ENCODE data around the gene IL17F. TPM values are rescaled to one million over a fixed set of nuclear protein-coding genes. Genes with fewer than 3 reads are reported as not detected.

The IL17F gene
- total RNA-seq, 4 donors from 2014 or later = not detected

GRCh38 chr6:52233005-52233404 is 11.3 kb downstream of the IL17F start:
- TF ChIP-seq POLR2A (IDR thresholded peaks at IDR 0.05) (no peak), CTCF (IDR thresholded peaks at IDR 0.05 in 4 of 5, conservative IDR thresholded peaks at IDR 0.05 in 1 of 5) (no peak)
- H3K27me3 ChIP-seq = no peaks in the 10 kb centered on the region
- H3K9me3 ChIP-seq = no peaks in the 10 kb centered on the region
- DNase-seq (no peak), ATAC-seq (no peak)
- in situ Hi-C loops (cut with MboI; ENCODE audit: low sequenced_read_pairs in 4 of 4) = loop anchor here in 3 of 4 donors (10.0 kb wide), 1 partner anchor 148 kb away; the partner anchor contains the start of gene PKHD1 (in 3 of the 3)
- H3K4me1 ChIP-seq = no peaks in the 10 kb centered on the region
- intact Hi-C loops (cut with DNase I; ENCODE audit: low total_unique reads) = loop anchor here (5.0 to 10.0 kb wide), 2 partner anchors 68 to 126 kb away; no protein-coding TSS in a partner anchor
- H3K4me3 ChIP-seq = no peak overlapping the region
- H3K36me3 ChIP-seq = no peaks in the 10 kb centered on the region
- H3K27ac ChIP-seq = no peak overlapping the region

- ATAC-seq = no peak
These were observed 12.7 kb downstream of the IL17F start for GRCh38 chr6:52231406-52232127.

GRCh38 chr6:52230685-52231084 is 13.6 kb downstream of the IL17F start:
- in situ Hi-C loops (cut with MboI; ENCODE audit: low sequenced_read_pairs in 4 of 4) = loop anchor here in 3 of 4 donors (10.0 kb wide), 1 partner anchor 146 kb away; the partner anchor contains the start of gene PKHD1 (in 3 of the 3)
- Histone ChIP-seq H3K4me1 (no peaks in the 10 kb centered on the region), H3K36me3 (no peaks in the 10 kb centered on the region), H3K27ac (no peak overlapping the region), H3K27me3 (no peaks in the 10 kb centered on the region), H3K9me3 (no peaks in the 10 kb centered on the region), H3K4me3 (no peak overlapping the region)
- no peak for DNase-seq
- no peak for TF ChIP-seq POLR2A (IDR thresholded peaks at IDR 0.05)
- no peak for TF ChIP-seq CTCF (IDR thresholded peaks at IDR 0.05 in 4 of 5, conservative IDR thresholded peaks at IDR 0.05 in 1 of 5)
- intact Hi-C loops (cut with DNase I; ENCODE audit: low total_unique reads) = loop anchor here (5.0 to 10.0 kb wide), 2 partner anchors 66 to 123 kb away; no protein-coding TSS in a partner anchor
- no peak for ATAC-seq

More at GRCh38 chr6:52231406-52232127, 12.7 kb downstream of the IL17F start:
- Histone ChIP-seq H3K36me3 (no peaks in the 10 kb centered on the region), H3K4me3 (no peak overlapping the region), H3K4me1 (no peaks in the 10 kb centered on the region), H3K9me3 (no peaks in the 10 kb centered on the region), H3K27ac (no peak overlapping the region), H3K27me3 (no peaks in the 10 kb centered on the region)
- intact Hi-C loops (cut with DNase I; ENCODE audit: low total_unique reads) = loop anchor here (5.0 to 10.0 kb wide), 2 partner anchors 67 to 124 kb away; no protein-coding TSS in a partner anchor
- in situ Hi-C loops (cut with MboI; ENCODE audit: low sequenced_read_pairs in 4 of 4) = loop anchor here in 3 of 4 donors (10.0 kb wide), 1 partner anchor 147 kb away; the partner anchor contains the start of gene PKHD1 (in 3 of the 3)
- no peak for DNase-seq
- no peak for TF ChIP-seq POLR2A (IDR thresholded peaks at IDR 0.05)
- TF ChIP-seq CTCF (IDR thresholded peaks at IDR 0.05 in 4 of 5, conservative IDR thresholded peaks at IDR 0.05 in 1 of 5) = no peak

GRCh38 chr6:52227495-52227894 is 16.8 kb downstream of the IL17F start:
- TF ChIP-seq POLR2A (IDR thresholded peaks at IDR 0.05) = no peak
- TF ChIP-seq CTCF (IDR thresholded peaks at IDR 0.05 in 4 of 5, conservative IDR thresholded peaks at IDR 0.05 in 1 of 5) = no peak
- no peak for DNase-seq
- Histone ChIP-seq H3K27me3 (no peaks in the 10 kb centered on the region), H3K4me3 (no peak overlapping the region), H3K4me1 (no peaks in the 10 kb centered on the region), H3K9me3 (no peaks in the 10 kb centered on the region), H3K36me3 (no peaks in the 10 kb centered on the region), H3K27ac (no peak overlapping the region)
- no peak for ATAC-seq
- in situ Hi-C loops (cut with MboI; ENCODE audit: low sequenced_read_pairs in 4 of 4) = no loop called here
- intact Hi-C loops (cut with DNase I; ENCODE audit: low total_unique reads) = no loop called here
